ENCODE measurements around the gene BCAS3.
A peak's percentile ranks its signal among the peaks of the same experiment; 100 is the strongest.

The BCAS3 gene

DNA sequence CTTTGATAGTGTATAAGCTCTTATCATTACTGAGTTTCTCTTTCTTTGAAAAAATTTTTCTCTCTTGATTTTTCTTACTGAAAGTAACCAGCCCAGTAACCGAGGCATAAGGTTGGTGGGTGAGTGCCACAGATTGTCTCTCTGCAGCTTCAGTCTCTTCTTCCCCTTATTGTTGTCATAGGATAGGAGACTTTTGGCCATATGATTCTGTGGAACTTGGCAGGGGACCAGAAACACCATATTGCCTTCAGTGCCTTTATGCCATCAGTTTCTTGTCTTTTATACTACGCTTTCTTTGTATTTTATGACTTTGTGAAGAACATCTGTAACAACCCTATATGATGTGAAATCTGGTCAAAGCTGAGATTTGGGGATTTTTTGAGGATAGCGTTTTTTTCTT, 380.4 kb downstream of the BCAS3 start:
- TF ChIP-seq, protein P1, sequence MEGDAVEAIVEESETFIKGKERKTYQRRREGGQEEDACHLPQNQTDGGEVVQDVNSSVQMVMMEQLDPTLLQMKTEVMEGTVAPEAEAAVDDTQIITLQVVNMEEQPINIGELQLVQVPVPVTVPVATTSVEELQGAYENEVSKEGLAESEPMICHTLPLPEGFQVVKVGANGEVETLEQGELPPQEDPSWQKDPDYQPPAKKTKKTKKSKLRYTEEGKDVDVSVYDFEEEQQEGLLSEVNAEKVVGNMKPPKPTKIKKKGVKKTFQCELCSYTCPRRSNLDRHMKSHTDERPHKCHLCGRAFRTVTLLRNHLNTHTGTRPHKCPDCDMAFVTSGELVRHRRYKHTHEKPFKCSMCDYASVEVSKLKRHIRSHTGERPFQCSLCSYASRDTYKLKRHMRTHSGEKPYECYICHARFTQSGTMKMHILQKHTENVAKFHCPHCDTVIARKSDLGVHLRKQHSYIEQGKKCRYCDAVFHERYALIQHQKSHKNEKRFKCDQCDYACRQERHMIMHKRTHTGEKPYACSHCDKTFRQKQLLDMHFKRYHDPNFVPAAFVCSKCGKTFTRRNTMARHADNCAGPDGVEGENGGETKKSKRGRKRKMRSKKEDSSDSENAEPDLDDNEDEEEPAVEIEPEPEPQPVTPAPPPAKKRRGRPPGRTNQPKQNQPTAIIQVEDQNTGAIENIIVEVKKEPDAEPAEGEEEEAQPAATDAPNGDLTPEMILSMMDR (IDR thresholded peaks at IDR 0.05; ENCODE audit: extremely low read depth, missing control alignments), result no peak
- DNase-seq (ENCODE audit: low spot score), result no peak

DNA sequence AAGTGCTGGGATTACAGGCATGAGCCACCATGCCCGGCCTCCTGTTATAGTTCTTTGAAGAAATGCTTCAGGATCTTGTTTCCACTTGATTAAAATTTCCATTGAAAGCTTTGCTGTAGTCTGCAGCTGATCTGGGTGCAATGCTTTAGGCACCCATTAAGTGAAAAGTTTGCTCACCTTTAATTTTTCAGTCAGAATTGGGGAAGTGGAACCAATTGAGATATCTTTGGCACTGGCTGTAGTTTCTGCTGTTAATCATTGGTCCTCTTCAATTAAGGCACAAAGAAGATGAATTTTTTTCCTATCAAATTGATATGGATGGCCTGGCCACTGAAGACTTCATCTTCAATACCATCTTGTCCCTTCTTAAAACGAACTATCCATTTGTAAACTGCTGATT, 385.9 kb downstream of the BCAS3 start:
- TF ChIP-seq, protein P1 (IDR thresholded peaks at IDR 0.05; ENCODE audit: extremely low read depth, missing control alignments), result no peak

DNA sequence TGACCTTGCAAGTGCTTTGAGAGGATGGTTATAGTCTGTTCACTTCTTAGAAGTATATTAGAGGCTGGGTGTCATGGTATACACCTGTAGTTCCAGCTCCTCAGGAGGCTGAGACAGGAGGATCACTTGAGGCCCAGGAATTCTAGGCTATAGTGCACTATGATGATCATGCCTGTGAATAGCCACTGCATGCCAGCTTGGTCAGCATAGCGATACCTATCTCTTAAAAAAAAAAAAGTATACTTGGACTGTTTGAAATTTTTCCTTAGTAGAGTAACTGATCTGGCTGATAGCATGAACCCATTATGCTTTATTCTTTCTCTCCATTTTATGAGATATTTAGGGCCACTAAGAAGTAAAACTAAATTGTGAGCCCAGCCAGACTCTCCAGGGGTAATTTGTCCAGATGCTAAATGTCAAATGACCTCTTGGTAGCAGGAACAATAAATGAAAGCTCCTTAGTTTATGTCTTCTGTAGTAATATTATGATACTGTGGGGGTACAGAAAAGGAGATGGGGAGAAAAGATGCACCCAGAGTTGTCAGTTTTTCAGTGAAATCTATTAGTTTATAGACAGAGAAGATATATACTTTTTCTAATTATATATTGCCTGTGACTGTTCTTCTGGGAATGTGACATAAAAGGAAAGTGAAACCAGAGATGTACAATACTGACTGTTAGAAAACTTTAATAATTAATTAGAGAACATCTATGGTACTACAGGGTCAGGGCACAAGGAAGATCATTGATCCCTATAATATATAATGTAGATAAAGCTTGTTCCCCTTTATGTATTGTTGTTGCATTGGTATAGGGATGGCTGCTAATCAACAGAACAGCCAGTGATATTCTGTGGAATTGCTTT, 386.7 kb downstream of the BCAS3 start:
- TF ChIP-seq, protein P1 (IDR thresholded peaks at IDR 0.05; ENCODE audit: extremely low read depth, missing control alignments), result no peak
- no peak for DNase-seq (ENCODE audit: low spot score)

More for the DNA sequence above, 385.9 kb downstream of the BCAS3 start:
- no peak for DNase-seq (ENCODE audit: low spot score)

DNA sequence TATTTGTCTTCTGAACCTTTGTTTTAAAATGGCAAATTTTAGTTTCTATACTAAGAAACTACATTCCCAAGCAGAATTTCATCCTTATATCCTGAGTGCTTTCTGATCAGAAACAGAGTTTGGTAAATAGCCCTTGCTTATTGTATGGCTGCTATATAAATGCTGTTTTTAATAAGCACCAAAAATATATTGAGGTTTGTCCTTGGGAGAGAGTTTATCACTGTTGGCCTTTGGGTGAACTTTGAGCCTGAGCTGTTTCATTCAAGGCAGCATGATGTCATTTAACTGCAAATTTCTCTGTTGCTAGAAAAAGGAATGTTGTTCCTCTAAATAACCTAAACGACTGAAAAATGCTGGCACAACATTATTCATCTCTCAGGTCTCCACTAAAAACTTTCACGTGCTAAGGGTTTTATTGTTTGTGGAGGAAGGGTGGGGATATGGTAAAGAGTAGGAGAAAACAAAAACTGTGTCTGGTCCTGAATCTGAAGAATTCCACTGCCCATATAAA, 387.7 kb downstream of the BCAS3 start:
- TF ChIP-seq, protein P1 (IDR thresholded peaks at IDR 0.05; ENCODE audit: extremely low read depth, missing control alignments), result no peak
- peak; percentile 8 for DNase-seq (ENCODE audit: low spot score)

DNA sequence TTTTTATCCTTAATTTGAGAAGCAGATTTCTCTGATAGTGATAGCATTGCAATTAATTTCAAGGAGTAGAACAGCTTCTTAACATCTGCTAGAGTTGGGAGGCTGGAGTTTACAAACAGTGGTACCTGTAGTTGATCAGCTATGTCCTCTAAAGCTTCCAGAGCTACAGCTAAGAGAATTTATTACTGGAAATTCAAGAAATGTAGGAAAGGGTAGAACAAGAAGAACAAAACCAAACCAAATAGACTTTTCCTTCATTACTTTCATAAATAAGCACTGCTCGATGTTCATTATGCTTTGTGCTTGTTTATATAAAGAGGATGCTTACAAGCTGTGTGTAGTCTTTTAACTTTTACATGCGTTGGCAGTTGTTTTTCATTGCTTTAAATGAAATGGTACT, 388.4 kb downstream of the BCAS3 start:
- no peak for DNase-seq (ENCODE audit: low spot score)
- TF ChIP-seq, protein P1 (IDR thresholded peaks at IDR 0.05; ENCODE audit: extremely low read depth, missing control alignments), result no peak

DNA sequence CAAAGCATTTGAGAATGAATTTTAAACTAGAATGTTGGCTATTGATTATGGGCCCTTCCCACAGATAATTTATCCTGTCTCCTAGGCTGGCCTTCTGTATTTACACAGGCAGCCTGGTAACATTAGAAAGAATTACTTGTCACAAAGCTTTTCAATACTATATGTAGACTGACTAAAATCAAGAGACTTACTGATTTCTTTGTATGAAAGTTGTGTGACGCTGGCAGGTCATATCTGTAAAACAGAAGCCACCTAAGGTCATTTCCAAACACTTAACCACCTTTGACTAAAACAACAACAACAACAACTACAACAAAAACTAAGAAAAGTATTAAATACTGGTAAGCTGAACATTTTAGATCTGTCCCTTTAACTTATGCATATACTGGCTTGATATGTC, 393.0 kb downstream of the BCAS3 start:
- TF ChIP-seq, protein P1 (IDR thresholded peaks at IDR 0.05; ENCODE audit: extremely low read depth, missing control alignments), result no peak
- no peak for DNase-seq (ENCODE audit: low spot score)

DNA sequence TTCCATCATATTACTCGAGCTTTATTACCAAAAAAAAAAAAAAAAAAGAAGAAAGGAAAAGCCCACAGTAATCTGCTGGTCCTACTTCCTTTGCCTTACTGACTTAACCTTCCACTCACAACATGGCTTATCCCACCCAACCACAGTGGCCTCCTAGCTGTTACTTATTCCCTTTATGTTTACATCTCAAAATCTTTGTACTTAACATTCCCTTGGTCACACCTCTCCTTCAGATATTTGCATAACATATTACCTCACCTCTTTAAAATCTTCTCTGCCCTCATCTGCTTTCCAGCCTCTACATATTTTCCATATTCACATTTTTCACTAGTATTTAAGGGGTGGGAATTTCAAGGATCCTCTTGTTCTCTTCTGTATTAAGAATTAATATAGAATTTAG, 395.0 kb downstream of the BCAS3 start:
- TF ChIP-seq, protein P1 (IDR thresholded peaks at IDR 0.05; ENCODE audit: extremely low read depth, missing control alignments), result no peak
- no peak for DNase-seq (ENCODE audit: low spot score)

Measured in GM20000 (cell line).